NCI-H2196 treated with DMSO at 0.1 percent for 48 hours (cell line): Measurements from ENCODE around the gene HMCN1.
"Not testable (repeated sequence)": the region's sequence is repeated elsewhere in the genome, so short reads cannot be mapped to it uniquely, and the experiment has no call there.

Experiments
- DNase-seq: peaks from one replicate; lab custom pipeline; 2025; ENCODE audit not compliant: unreplicated experiment; lab: John Stamatoyannopoulos, UW

Gene HMCN1

DNA sequence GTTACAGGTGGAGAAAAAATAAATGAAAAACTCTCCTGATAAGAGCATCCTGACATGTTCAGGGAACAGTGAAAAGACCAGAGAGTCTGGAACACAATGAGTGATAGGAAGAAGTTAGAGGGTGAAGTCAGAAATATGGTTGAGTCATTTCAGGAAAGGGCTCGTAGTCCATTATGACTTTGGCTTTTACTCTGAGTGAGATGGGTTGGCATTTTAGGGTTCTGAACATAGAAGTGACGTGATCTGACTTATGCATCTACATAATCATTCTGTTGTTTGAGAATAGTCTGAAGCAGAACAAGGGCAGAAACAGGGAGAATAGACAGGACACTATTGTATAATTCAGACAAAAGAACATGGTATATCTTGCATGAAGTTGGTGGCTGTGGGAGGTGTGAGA is 5.8 kb downstream of the HMCN1 start:
- no peak for DNase-seq

DNA sequence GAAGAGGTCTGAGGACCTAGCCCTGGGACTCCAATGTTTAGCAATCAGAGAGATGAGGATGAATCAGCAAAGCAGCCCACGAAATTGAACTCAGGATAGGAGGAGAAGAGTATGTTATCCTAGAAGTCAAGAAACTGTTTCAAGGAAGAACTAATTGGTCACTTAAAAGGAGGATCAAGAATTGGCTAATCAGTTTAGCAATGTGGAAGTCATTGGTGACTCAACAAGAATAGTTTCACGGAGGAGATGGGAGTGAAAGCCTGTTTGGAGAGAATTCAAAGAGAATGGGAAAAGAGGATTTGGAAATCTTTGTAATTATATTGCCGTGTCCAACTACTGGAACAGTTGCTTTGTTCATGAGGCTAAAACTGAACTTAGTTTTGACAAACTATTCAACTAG is 7.4 kb downstream of the HMCN1 start:
- no peak for DNase-seq

DNA sequence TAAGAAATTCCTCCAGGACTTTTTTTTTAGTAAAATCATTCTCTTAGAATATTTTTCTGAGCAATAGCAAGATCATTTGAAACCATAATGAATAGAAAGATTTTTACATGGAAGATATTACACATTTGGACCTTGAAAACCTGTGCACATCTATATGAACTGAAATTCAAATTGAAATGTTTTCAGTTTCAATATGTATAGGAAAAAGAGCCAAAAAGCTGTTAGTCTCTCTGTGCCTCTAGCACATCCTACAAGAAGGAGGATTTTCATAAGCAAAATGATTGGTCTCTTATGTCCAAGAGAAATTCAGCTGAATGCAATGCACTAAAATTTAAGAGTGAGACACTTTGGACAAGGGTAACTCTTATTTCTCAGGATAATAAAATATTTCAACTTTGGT is 8.2 kb downstream of the HMCN1 start:
- DNase-seq, result no peak

DNA sequence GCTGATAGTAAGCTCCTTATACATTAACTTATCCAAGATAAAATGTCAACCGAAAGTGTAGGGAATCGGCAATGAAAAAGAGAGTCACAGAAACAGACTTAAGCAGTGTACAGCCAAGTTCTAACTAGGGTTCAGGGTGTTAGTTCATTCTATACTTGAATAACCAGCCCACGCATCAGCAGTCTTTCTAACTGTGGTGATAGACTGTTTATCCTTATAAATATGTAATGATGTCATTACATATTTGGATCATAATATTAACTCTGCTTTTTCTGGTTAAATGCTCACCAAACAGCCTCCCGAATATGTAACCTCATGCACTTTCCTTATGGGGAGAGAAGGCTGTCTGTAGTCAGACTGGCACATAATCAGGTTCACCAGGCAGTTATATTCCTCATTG is 11.0 kb downstream of the HMCN1 start:
- no peak for DNase-seq

DNA sequence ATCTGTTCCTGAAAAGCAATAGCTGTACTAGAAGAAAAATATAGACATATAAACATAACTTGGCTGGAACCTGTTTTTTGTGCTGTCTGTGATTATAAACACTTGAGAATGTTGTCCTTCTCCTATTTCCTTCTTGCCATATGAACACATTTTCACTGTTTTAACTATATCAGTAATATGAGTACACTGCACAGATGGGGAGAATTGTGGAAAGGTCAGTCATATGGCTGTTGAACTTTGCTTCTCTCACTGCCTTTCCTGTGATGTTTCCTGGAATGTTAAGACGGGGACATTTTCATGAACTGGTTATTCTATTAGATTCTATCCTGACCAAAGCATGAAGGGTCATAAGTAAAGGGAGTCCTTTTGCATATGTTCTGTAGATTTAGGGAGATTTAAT is 24.9 kb downstream of the HMCN1 start:
- DNase-seq, result no peak

DNA sequence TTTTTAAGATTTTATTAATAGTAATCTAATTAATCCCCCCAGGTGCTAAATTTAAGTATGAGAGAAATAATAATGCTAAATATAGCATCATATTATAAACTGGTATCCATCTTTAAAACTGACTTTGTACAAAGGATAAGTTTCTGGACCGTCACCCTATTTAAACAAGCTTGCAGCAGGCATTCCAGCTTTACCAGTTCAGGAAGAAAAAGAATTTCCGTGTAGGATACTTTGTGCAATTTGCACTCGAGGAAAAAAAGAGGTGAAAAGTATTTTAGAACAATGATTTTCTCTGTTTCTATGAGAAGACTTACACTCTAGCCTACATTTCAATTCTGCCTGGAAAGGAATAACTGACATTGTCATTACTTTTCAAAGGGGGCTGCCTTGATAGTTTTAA is 27.6 kb downstream of the HMCN1 start:
- DNase-seq, result no peak

DNA sequence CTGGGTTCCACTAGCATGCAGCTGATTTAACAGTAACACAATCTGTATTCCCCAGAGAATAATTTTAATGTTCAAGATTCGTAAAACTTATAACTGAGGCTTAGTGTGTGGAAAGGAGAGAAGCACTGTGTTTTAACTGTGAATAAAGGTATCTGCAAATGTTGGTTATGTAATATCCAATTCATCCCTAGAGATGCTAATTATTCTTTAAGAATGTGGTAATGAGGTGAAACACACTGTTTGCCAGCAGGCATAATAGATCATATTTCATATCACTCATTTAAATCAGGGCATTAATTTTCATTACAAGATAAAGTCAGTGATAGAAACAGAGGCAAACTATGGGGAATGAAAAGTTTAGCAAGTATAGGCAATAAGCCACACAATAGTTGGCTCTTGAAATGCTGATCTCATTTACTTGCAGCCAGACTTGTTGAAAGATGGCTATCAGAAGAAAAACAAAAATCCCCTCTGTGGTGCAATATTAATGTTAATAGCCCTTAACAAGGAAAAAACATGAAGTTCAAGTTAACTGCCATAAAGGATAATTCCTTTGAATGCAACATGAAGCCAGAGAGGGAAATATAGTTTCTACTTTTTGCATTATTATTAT is 33.4 kb downstream of the HMCN1 start:
- no peak for DNase-seq

DNA sequence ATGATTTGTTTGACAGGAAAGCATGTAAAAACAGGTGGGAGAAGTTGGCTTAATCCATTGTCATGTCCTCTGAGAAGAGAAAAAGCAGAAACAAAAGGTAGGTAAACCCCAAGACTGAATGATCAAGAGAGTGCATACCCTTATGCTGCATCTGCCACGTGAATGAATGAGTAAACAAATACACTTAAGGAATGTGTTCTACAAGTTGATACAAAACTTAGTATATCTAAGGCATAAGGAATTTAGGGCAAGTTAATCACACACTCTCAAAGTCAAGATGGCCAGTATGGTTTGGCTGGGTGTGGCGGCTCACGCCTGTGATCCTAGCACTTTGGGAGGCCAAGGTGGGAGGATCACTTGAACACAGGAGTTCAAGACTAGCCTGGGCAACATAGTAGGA is 34.2 kb downstream of the HMCN1 start:
- no peak for DNase-seq

DNA sequence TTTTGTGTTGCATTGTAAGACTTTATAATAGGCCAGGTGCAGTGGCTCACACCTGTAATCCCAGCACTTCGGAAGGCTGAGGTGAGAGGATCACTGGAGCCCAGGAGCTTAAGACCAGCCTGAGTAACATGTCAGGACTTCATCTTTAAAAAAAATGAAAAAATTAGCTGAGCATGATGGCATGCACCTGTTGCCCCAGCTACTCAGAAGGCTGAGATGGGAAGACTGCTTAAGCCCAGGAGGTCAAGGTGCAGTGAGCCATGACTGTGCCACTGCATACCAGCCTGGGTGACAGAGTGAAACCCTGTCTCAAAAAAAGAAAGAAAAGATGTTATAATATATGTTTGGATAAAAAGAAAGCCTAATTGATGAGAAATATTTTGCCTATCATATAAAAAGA is 34.9 kb downstream of the HMCN1 start:
- DNase-seq, result no peak

DNA sequence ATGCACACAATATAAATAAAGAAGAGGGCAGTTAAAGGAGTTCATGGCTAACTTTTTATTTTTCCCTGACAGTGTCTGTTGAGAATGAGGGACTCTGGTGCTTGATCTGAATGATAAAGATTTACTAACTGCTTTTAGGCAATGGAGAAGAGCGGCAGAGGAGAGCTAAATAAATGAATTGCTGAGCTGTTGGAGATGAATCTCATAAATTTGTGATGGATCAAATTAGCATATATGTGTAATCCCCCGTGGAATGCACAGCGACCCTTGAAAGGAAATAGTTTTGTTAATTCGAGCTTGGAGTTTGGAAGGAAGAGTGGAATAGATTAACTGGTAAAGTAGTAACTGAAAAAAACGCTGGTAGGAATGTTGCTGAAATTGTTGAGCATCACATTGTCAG is 40.2 kb downstream of the HMCN1 start:
- no peak for DNase-seq

DNA sequence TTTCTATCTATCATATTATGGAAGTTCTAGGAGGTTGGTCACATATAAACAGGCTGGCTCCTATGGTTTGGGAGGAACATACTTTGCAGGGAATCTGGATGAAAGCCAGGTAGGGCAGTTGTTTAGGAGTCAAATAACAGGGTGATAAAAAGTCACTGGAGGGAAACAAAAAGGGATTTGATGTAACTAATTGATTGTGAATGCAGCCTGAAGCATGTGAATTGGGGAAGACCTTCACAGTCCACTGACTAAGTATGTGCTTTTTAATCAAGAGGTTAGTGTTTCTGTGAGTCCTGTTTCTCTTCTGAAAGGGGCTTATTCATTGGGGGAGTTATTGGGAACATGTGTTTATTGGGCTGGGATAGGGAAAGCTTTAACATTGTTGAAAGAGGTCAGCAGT is 41.3 kb downstream of the HMCN1 start:
- DNase-seq, result no peak

DNA sequence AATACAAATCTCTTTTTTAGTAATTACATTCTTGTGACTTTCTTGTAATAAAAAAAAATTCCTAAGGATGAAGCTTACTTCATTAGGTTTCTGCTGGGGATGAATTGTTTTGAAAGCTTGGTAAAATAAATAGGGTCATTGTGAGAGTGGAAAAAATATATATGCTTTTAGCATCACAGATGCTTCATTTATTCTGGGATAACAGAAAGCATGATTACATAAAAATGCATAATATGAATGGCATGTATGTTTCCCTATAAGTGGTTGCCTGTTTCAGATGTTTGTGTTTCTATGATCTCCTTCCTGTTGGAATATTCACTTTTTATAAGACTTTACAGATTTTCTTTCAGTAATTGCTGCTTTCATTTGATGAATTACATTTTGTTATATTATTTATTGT is 42.3 kb downstream of the HMCN1 start:
- DNase-seq, result no peak

DNA sequence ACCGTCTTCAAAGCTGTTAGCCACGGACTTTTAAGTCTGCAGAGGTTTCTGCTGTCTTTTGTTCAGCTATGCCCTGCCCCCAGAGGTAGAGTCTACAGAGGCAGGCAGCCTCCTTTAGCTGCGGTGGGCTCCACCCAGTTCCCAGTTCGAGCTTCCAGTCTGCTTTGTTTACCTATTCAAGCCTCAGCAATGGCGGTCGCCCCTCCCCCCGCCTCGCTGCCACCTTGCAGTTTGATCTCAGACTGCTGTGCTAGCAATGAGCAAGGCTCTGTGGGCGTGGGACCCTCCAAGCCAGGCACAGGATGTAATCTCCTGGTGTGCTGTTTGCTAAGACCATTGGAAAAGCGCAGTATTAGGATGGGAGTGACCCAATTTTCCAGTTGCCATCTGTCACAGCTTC is 49.7 kb downstream of the HMCN1 start:
- DNase-seq, result not testable (repeated sequence)

DNA sequence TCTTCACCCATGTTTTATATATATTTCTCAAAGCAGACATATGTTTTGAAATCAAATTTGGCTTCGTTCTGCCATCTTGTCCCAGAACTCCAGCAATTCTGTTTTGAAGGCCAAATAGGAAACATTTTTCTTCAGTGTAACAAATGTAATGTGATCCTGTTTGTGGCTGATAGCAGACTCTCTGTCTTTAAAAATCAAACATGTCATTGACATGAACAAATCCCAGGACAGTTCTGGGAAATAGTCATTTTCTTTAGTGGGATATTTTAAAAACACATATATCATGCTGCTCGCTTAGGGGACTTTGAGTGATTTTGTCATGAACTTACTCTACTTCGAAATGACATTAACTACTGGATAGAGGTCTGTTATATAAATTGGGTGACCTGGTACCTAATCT is 51.4 kb downstream of the HMCN1 start:
- no peak for DNase-seq

DNA sequence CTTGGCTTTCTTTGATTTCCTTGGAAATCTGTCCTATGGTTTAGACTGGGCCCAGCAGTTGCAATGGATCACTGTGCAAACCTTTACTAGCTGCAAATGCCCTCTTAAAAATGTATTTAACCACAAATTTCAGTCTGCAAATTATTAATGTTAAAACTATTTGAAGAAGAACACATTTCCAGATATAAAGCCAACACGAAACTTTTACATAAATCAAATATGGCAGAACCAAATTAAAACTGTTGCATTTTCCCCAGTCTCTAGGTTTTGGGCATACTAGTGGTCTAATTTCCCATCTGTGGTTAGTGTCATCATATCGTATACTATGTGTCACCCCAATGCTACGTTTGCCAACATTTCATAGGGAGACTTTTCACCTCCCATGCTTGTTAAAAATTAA is 52.3 kb downstream of the HMCN1 start:
- DNase-seq, result no peak

DNA sequence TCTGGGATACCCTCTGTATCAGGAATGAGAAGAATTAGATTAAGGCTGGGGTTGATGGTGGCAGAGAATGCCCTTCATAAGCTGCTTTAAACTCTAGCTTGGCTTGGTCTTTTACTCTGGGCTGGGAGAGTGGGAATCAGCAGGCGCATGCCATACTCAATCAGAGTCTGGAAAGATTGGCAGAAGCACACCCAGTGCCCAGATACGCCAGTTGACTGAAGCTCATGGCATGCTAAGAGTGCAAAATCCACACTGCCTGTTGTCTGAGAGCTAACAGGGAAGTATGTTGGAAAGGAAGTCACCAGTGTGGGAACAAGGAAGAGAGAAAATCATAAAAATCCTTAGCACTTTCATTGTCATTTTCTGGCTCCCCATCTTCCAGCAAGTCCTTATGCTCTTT is 53.0 kb downstream of the HMCN1 start:
- no peak for DNase-seq

DNA sequence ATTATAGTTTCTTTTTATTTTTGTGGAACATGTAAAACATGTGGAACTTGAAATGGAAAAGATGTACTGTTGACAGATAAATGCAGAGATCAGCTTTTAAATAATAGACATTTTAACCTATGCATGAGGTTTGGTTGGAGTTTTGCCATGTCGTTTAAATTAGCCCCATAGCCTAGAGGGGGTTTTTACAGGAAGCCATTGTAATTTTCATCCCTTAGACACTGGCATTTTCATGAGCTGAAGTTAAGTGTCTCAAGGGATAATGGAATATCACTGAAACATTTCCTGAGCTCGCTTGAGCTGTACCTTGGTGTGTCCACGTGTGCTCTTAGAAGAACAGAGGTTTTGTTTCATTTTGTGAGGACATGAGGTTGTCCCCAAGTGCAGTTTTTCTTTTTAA is 54.2 kb downstream of the HMCN1 start:
- DNase-seq, result no peak

DNA sequence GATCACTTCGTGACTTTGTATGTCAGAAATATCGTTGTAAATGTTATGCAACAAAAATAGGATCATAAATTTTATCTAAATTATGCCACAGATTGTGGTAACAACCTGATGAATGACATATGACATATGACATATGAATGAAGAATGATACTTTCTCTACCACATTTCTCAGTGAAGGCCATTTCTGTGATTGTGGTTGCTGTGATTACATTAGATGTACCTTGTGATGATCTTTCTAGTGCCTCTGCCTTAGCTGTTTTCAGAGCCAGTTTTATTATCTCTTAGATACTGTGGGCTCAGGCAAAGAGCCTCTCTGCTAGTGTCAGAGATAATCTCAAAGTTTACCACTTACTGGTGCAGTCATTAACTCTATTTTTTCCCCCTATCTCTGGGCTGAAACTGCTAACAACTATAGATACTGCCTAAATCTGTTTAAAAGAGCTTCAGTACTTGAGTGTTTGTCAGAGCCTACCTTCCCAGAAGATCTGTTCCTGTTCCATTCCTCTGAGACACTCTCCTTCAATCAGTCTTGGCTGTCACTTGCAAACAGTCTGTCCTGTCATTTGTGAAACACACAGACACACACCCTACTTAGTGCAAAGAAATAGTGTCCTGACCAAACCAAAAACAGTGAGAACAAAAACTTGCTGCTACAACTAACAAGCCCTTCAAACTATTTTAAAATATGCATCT is 55.5 kb downstream of the HMCN1 start:
- no peak for DNase-seq

DNA sequence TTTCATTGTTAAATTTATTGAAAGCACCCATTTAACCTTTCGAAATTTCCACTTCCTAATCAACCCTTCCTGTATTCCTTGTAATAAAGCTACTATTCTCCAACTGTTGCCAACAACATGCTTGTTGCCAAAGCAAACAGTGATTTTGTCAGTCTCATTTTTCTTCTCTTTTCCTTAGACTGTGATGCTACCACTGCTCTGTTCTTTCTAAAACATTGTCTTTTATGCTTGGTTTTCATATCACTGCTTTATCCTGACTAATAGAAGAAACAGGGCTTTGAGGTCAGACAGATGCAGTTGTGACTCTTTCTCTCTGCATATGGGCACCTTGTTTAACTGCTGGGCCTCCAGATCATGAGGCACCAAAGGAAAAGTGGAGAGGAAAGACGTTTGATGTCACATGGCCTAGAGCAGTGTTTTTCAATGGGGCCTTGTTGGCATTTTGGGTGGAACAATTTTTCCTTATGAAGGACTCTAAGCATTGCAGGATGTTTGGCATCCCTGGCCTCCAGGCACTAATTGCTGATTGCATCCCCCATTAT is 56.1 kb downstream of the HMCN1 start:
- DNase-seq, result no peak

DNA sequence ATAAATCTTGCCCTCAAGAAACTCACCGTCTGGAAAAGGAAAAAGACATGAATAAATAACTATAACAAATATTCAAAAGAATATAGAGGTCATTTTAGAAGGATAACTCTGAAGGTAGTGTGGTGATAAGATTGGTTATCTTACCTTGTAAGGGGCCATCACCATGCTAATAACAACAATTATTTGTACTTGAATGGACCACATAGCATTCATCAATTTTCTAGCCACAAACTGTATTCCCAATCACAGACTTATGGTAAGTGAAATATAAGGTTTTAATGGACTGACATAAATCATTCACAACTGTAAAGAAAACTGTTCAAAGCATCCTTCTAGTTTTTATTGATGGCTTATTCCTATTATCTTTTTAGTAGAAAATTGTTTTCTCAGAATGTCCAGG is 57.8 kb downstream of the HMCN1 start:
- no peak for DNase-seq

DNA sequence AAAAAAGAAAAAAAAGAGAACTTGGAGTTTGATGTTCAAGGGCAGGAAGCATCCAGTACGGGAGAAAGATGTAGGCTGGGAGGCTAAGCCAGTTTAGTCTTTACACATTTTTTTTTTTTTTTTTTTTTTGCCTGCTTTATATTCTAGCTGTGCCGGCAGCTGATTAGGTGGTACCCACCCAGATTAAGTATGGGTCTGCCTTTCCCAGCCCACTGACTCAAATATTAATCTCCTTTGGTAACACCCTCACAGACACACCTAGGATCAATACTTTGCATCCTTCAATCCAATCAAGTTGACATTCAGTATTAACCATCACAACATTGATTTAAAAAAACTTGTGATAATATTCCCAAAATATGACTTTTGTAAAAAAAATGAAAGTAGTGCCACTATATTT is 60.3 kb downstream of the HMCN1 start:
- not testable (repeated sequence) for DNase-seq

DNA sequence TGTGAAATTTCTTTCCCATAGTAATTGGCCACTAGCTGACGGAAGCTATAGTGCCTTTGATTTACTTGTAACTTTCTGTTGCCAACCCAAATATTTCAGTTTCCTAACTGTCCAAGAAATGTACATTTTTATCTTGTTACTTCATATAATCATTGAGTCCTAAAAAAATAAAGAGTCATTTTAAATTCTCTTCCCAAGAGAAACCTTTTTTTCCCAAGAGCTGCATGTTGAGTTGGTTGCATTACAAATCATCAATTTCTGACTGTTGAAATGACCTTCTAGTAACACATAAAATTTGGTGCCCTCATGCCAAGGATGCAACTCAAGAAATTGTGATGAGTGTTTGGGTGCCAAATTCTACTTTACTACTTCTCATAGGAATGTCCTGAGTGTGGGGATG is 61.0 kb downstream of the HMCN1 start:
- DNase-seq, result no peak

DNA sequence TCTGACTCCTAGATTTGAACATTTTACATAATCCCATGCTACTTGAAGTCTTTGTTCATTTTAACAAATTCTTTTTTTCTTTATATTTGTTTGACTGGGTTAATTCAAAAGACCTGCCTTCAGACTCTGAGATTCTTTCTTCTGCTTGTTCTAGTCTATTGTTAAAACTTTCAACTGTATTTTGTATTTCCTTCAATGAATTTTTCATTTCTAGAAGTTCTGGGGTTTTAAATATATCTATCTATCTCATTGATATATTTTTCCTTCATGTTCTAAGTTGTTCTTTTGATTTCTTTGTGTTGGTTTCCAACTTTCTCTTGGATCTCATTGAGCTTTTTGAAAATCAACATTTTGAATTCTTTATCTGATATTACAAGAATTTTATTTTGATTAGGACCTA is 64.3 kb downstream of the HMCN1 start:
- DNase-seq, result no peak
